Fibroblast of villous mesenchyme (primary cell): ENCODE measurements around the gene HMCN2. TPM values are rescaled to one million over a fixed set of nuclear protein-coding genes. Genes with fewer than 3 reads are reported as not detected.

Experiments
- DNase-seq: peaks from one replicate; pipeline ENCODE4 v3.0.0-alpha.2; 2010; ENCODE audit warnings: low read depth
- H3K4me3 ChIP-seq: 2 replicates; pipeline ENCODE4 v1.5.1; 2011; ENCODE audit warnings: low read depth, mild to moderate bottlenecking, low read length
- CTCF ChIP-seq: IDR thresholded peaks from 2 replicates; pipeline ENCODE4 v1.5.1; 2012; ENCODE audit warnings: low read depth, mild to moderate bottlenecking, low read length; ENCODE audit not compliant: insufficient read depth
- total RNA-seq: library from RNA; depleted of rRNA; stranded (reverse); fragments of >200 nt; gene quantifications from 2 replicates; pipeline ENCODE4 v1.2.3, GENCODE V29; 2012

Gene HMCN2
- total RNA-seq, 1 donor, result not detected

- H3K4me3 ChIP-seq, result no peak overlapping the region
- no peak for DNase-seq
- no peak for TF ChIP-seq CTCF
Observed at GRCh38 chr9:130406278-130406895, 140.8 kb downstream of the HMCN2 start.

- no peak for TF ChIP-seq CTCF
- no peak for DNase-seq
- H3K4me3 ChIP-seq, result no peak overlapping the region
Observed at GRCh38 chr9:130407916-130408663, 142.5 kb downstream of the HMCN2 start.

GRCh38 chr9:130408669-130409068 lies 143.1 kb downstream of the HMCN2 start:
- no peak for DNase-seq
- no peak overlapping the region for H3K4me3 ChIP-seq
- TF ChIP-seq CTCF, result no peak

- DNase-seq, result no peak
- H3K4me3 ChIP-seq, result no peak overlapping the region
- no peak for TF ChIP-seq CTCF
Observed at GRCh38 chr9:130409246-130409645, 143.7 kb downstream of the HMCN2 start.

DNA sequence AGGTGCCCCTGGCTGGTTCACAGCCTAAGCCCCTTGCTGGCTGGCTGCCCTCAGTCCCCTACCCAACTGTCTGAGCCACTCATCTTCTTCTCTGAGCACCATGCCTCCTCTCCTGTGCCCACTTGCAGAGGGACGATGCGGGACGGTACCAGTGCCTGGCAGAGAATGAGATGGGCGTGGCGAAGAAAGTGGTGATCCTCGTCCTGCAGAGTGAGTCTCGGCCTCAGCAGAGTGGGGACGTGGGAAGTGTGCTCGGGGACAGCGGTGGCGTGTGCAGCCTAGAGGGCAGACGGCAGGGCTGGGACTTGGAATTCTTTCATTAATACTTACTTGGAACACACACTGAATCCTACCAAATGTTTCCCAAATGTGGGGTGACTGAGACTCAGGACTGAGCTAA lies 144.9 kb downstream of the HMCN2 start:
- DNase-seq, result no peak
- H3K4me3 ChIP-seq, result no peak overlapping the region
- TF ChIP-seq CTCF, result no peak

DNA sequence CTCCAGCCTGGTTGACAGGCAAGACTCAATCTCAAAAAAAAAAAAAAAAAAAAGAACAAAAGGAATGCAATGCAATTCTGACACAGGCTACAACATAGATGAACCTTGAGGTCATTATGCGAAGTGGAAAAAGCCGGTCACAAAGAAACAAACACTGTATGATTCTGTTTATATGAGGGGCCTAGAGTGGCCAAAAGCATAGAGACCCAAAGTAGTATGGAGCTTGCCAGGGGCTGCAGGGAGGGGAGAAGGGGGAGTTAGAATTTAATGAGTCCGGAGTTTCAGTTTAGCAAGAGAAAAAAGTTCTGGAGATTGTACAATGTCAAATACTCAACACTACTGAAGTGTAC lies 146.0 kb downstream of the HMCN2 start:
- TF ChIP-seq CTCF, result no peak
- H3K4me3 ChIP-seq, result no peak overlapping the region
- no peak for DNase-seq
